Kidney (tissue), 14 donors: ENCODE results near the gene CNDP1. TPM values are rescaled to one million over a fixed set of nuclear protein-coding genes. Genes with fewer than 3 reads are reported as not detected.

Source experiments
- DNase-seq, 5 donors: peaks; one replicate each; pipeline ENCODE4 v3.0.0-alpha.2; 2013 to 2020
- FAIRE-seq: peaks from 2 replicates; lab custom pipeline; 2012; peaks lifted over from hg19 to GRCh38; lab: Jason Lieb, UNC
- H3K27ac ChIP-seq, 2 donors: one replicate each; pipeline ENCODE4 v1.7.0; 2013; ENCODE audit warnings: low read depth in 2 of 2, low read length in 2 of 2, inconsistent platforms in 1 of 2
- H3K27me3 ChIP-seq: one replicate; pipeline ENCODE4 v1.7.1; 2013; ENCODE audit warnings: low read length, inconsistent platforms; ENCODE audit not compliant: control insufficient read depth, insufficient read depth
- H3K36me3 ChIP-seq, 3 donors: one replicate each; pipeline versions ENCODE4 v1.7.0 to v1.7.1; 2013; ENCODE audit warnings: low read length in 3 of 3, control low read depth in 1 of 3, inconsistent platforms in 1 of 3; ENCODE audit not compliant: insufficient read depth in 3 of 3, control insufficient read depth in 2 of 3
- H3K4me1 ChIP-seq, 3 donors: one replicate each; pipeline versions ENCODE4 v1.7.0 to v1.7.1; 2013; ENCODE audit warnings: low read length in 3 of 3, inconsistent platforms in 1 of 3, low read depth in 1 of 3; ENCODE audit not compliant: control insufficient read depth in 2 of 3, insufficient read depth in 2 of 3
- H3K4me3 ChIP-seq, 3 donors: one replicate each; pipeline versions ENCODE4 v1.7.0 to v1.8.1; 2013; ENCODE audit warnings: low read length in 3 of 3, control low read depth in 1 of 3, inconsistent platforms in 1 of 3
- H3K9ac ChIP-seq, 3 donors: one replicate each; pipeline versions ENCODE4 v1.7.0 to v1.7.1; 2013; ENCODE audit warnings: low read length in 3 of 3, control low read depth in 1 of 3, inconsistent platforms in 1 of 3
- H3K9me3 ChIP-seq, 3 donors: one replicate each; pipeline versions ENCODE4 v1.7.0 to v1.7.1; 2013; ENCODE audit warnings: low read length in 3 of 3, control low read depth in 1 of 3, inconsistent platforms in 1 of 3; ENCODE audit not compliant: control insufficient read depth in 2 of 3, insufficient read depth in 1 of 3
- CTCF ChIP-seq: IDR thresholded peaks from 3 replicates; pipeline ENCODE4 v1.5.1; 2012; ENCODE audit warnings: mild to moderate bottlenecking, moderate library complexity, borderline replicate concordance; ENCODE audit not compliant: insufficient read depth; ENCODE audit errors: extremely low read depth
- intact Hi-C: fragments of 100-400 bp; cut with DNase I; formaldehyde crosslinking; loops from one replicate; pipeline ENCODE4 v1.11.1; 2022
- polyA plus RNA-seq: library from polyadenylated mRNA; stranded (reverse); fragments of 350-450 nt; fragmentation: Illumina TruSeq; extraction: RNeasy Lipid Tissue Mini Kit (QIAGEN cat#74804); gene quantifications from one replicate; pipeline ENCODE4 v1.2.3, GENCODE V29; 2014; ENCODE audit warnings: low read depth, low replicate concordance; ENCODE audit not compliant: insufficient read depth
- total RNA-seq: library from RNA; stranded (reverse); fragmentation: NEBNext Ultra II Directional; extraction: Animal tissue kit (Norgen Biotek cat#: 25700); gene quantifications from one replicate; pipeline ENCODE4 v1.2.1, GENCODE V29; 2021
- donor health status: control.
- donor health status: control.
- donor health status: control.
- donor health status: control.
- donor health status: control.
- donor health status: DM: yes; HTN: yes; CAD: no.
- donor health status: Normal renal cell carcinoma (clear cell type).

CNDP1 gene
- total and polyA plus RNA-seq, 2 donors from 2014 or later: 1.4 to 2.9 TPM

GRCh38 chr18:74529811-74530583 lies 4.3 kb upstream of the CNDP1 start:
- H3K27ac ChIP-seq: no peak overlapping the region
- no peaks in the 10 kb centered on the region for H3K36me3 ChIP-seq
- no peak overlapping the region for H3K9ac ChIP-seq
- DNase-seq (peak in 1 of 5 donors; percentile 59), FAIRE-seq (no peak)
- H3K4me1 ChIP-seq: peaks cover 0 to 14% (median 11%) of the 10 kb centered on the region in 3 donors
- H3K4me3 ChIP-seq: no peak overlapping the region
- H3K27me3 ChIP-seq: no peaks in the 10 kb centered on the region
- no peaks in the 10 kb centered on the region for H3K9me3 ChIP-seq
- no peak for TF ChIP-seq CTCF
- intact Hi-C loops: no loop called here

GRCh38 chr18:74530584-74530862 lies 3.8 kb upstream of the CNDP1 start:
- TF ChIP-seq CTCF: no peak
- FAIRE-seq: no peak
- peak in 1 of 5 donors; percentile 73 for DNase-seq

GRCh38 chr18:74531043-74531442 lies 3.3 kb upstream of the CNDP1 start:
- Histone ChIP-seq H3K9ac (no peak overlapping the region), H3K27ac (no peak overlapping the region), H3K4me3 (no peak overlapping the region), H3K27me3 (no peaks in the 10 kb centered on the region), H3K4me1 (peaks cover 0 to 6% (median 3%) of the 10 kb centered on the region in 3 donors), H3K36me3 (no peaks in the 10 kb centered on the region), H3K9me3 (no peaks in the 10 kb centered on the region)
- FAIRE-seq: no peak
- TF ChIP-seq CTCF: no peak
- DNase-seq: peak in 2 of 5 donors; percentile 4 to 13
- intact Hi-C loops: no loop called here

More at GRCh38 chr18:74530584-74530862, 3.8 kb upstream of the CNDP1 start:
- H3K27me3 ChIP-seq: no peaks in the 10 kb centered on the region
- no peak overlapping the region for H3K27ac ChIP-seq
- H3K4me1 ChIP-seq: peaks cover 0 to 9% (median 8%) of the 10 kb centered on the region in 3 donors
- H3K9ac ChIP-seq: no peak overlapping the region
- no peaks in the 10 kb centered on the region for H3K36me3 ChIP-seq
- intact Hi-C loops: no loop called here
- no peaks in the 10 kb centered on the region for H3K9me3 ChIP-seq
- no peak overlapping the region for H3K4me3 ChIP-seq
